Smooth muscle cell (in vitro differentiated cells): ENCODE data around the gene PWWP3B. TPM values are rescaled to one million over a fixed set of nuclear protein-coding genes. Genes with fewer than 3 reads are reported as not detected.

Experiments used
- DNase-seq: peaks from one replicate; lab custom pipeline; 2025; ENCODE audit not compliant: unreplicated experiment; lab: John Stamatoyannopoulos, UW
- H2AFZ ChIP-seq: fragments of 200-600 bp; sonication (generic); 2 replicates; pipeline ENCODE4 v1.6.0; 2016; ENCODE audit warnings: antibody characterized with exemption, low read depth, mild to moderate bottlenecking
- H3F3A ChIP-seq: fragments of 200-600 bp; sonication (generic); 2 replicates; pipeline ENCODE4 v1.6.0; 2017; ENCODE audit warnings: antibody characterized with exemption, low read depth
- H3K27ac ChIP-seq: fragments of 200-600 bp; sonication (generic); 2 replicates; pipeline ENCODE4 v1.5.1; 2016; ENCODE audit warnings: low read depth, mild to moderate bottlenecking
- H3K27me3 ChIP-seq: fragments of 200-600 bp; sonication (generic); 2 replicates; pipeline ENCODE4 v1.6.1; 2016; ENCODE audit warnings: low read depth, mild to moderate bottlenecking
- H3K36me3 ChIP-seq: fragments of 200-600 bp; sonication (generic); 2 replicates; pipeline ENCODE4 v1.5.1; 2016; ENCODE audit warnings: low read depth
- H3K4me1 ChIP-seq: fragments of 200-600 bp; sonication (generic); 2 replicates; pipeline ENCODE4 v1.5.1; 2016; ENCODE audit warnings: low read depth
- H3K4me2 ChIP-seq: fragments of 200-600 bp; sonication (generic); 2 replicates; pipeline ENCODE4 v1.6.0; 2016; ENCODE audit warnings: mild to moderate bottlenecking
- H3K4me3 ChIP-seq: fragments of 200-600 bp; sonication (generic); 2 replicates; pipeline ENCODE4 v1.5.1; 2016; ENCODE audit warnings: mild to moderate bottlenecking
- H3K79me2 ChIP-seq: fragments of 200-600 bp; sonication (generic); 2 replicates; pipeline ENCODE4 v1.6.0; 2016; ENCODE audit warnings: low read depth, mild to moderate bottlenecking
- H3K9ac ChIP-seq: fragments of 200-600 bp; sonication (generic); 2 replicates; pipeline ENCODE4 v1.6.0; 2016; ENCODE audit warnings: low read depth
- H3K9me3 ChIP-seq: fragments of 200-600 bp; sonication (generic); replicated peaks from 2 replicates; pipeline ENCODE4 v1.5.1; 2016; ENCODE audit warnings: low read depth
- H4K20me1 ChIP-seq: fragments of 200-600 bp; sonication (generic); 2 replicates; pipeline ENCODE4 v1.6.0; 2016; ENCODE audit warnings: low read depth
- WGBS: methylation state at CpG from one replicate; pipeline ENCODE4 v1.1.7; 2016; ENCODE audit warnings: low lambda C conversion rate; 5-methylcytosine and 5-hydroxymethylcytosine counted together
- polyA plus RNA-seq: library from polyadenylated mRNA; unstranded; fragments of >200 nt; fragmentation: Nextera tagmentation; extraction: Ambion mirVana; gene quantifications from 2 replicates; pipeline ENCODE4 v1.2.1, GENCODE V29; 2016
- total RNA-seq: library from RNA; depleted of rRNA; stranded (reverse); fragments of >200 nt; gene quantifications from 2 replicates; pipeline ENCODE4 v1.2.3, GENCODE V29; 2014
- TF ChIP-seq, protein P1 (sequence below): fragments of 200-600 bp; sonication (generic); IDR thresholded peaks from 2 replicates; pipeline ENCODE4 v1.5.1; 2017; ENCODE audit warnings: borderline replicate concordance, mild to moderate bottlenecking, antibody characterized with exemption; ENCODE audit not compliant: insufficient read depth, poor library complexity, severe bottlenecking

The PWWP3B gene
- 4.4 and 7.3 TPM in 2 replicates for total RNA-seq
- polyA plus RNA-seq = 0.46 and 1.2 TPM in 2 replicates

DNA sequence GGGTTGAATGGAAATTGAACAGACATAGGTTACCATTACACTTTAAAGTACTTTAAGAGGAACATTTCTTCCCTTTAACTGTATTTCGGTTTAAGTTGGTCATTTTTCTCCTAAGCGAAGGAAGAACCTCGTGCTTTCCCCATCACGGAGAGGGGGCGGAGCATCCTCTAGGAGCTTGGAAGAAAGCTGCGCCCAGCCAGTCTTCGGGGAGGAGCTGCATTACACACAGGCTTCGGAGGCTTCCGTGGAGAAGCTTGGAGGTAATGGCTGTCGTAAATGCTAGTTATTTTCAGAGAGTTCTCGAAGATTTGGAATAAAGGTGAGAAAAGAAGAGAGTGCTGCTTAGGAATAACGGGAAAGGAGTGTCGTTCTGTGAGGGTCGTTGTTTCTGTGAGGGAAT lies at the start of gene PWWP3B:
PWWP3B (plus strand) TSS at position 199 of the 400 bp plus-strand sequence. CDS start 37,128 bp downstream, outside the sequence.
- H3K79me2 ChIP-seq = no peaks in the 10 kb centered on the region
- H3K36me3 ChIP-seq = no peaks in the 10 kb centered on the region
- no peak for DNase-seq
- no peaks in the 10 kb centered on the region for H3K27me3 ChIP-seq
- H3K9ac ChIP-seq = peak within 1 kb of the TSS; percentile 1
- H2AFZ ChIP-seq = peak within 1 kb of the TSS; percentile 28
- H3K4me2 ChIP-seq = peak within 1 kb of the TSS; percentile 46
- WGBS = 44% methylated on average over 14 of the region's 14 CpGs
- H3K27ac ChIP-seq = no peak within 1 kb of the TSS
- H3K4me3 ChIP-seq = peak within 1 kb of the TSS; percentile 39
- TF ChIP-seq, protein P1, sequence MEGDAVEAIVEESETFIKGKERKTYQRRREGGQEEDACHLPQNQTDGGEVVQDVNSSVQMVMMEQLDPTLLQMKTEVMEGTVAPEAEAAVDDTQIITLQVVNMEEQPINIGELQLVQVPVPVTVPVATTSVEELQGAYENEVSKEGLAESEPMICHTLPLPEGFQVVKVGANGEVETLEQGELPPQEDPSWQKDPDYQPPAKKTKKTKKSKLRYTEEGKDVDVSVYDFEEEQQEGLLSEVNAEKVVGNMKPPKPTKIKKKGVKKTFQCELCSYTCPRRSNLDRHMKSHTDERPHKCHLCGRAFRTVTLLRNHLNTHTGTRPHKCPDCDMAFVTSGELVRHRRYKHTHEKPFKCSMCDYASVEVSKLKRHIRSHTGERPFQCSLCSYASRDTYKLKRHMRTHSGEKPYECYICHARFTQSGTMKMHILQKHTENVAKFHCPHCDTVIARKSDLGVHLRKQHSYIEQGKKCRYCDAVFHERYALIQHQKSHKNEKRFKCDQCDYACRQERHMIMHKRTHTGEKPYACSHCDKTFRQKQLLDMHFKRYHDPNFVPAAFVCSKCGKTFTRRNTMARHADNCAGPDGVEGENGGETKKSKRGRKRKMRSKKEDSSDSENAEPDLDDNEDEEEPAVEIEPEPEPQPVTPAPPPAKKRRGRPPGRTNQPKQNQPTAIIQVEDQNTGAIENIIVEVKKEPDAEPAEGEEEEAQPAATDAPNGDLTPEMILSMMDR = no peak
- H3F3A ChIP-seq = no peaks in the 10 kb centered on the region
- no peaks in the 10 kb centered on the region for H3K4me1 ChIP-seq
- no peaks in the 10 kb centered on the region for H3K9me3 ChIP-seq
- H4K20me1 ChIP-seq = no peaks in the 10 kb centered on the region

DNA sequence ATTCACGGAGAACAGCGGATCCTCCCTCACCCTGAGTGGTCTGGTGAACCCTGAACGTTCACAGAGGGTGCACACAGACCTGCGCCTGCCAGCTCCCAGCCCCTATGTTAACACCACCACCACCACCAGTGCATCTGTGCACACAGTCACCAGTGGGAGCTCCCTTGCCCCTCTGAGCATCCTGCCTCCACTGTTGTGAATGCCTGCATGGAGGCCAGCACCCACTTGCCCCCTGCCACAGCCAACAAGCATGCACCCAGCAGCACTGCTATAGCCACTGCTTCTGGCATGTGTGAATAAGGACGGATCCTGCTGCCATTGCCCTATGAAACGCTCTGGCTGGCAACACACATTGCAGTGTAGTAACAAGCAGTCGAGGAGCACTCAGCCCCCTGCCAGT lies 29.1 kb upstream of the PWWP3B start:
- Histone ChIP-seq H3K36me3 (no peaks in the 10 kb centered on the region), H3K27ac (no peak overlapping the region), H3K9me3 (no peaks in the 10 kb centered on the region), H2AFZ (no peak overlapping the region), H3K4me3 (no peak overlapping the region), H3K27me3 (no peaks in the 10 kb centered on the region), H3F3A (no peaks in the 10 kb centered on the region), H3K9ac (no peak overlapping the region), H3K4me2 (no peak overlapping the region), H3K4me1 (no peaks in the 10 kb centered on the region), H3K79me2 (no peaks in the 10 kb centered on the region), H4K20me1 (no peaks in the 10 kb centered on the region)
- DNase-seq = no peak
- TF ChIP-seq, protein P1 = no peak
- WGBS = 77% methylated on average over 7 of the region's 7 CpGs

DNA sequence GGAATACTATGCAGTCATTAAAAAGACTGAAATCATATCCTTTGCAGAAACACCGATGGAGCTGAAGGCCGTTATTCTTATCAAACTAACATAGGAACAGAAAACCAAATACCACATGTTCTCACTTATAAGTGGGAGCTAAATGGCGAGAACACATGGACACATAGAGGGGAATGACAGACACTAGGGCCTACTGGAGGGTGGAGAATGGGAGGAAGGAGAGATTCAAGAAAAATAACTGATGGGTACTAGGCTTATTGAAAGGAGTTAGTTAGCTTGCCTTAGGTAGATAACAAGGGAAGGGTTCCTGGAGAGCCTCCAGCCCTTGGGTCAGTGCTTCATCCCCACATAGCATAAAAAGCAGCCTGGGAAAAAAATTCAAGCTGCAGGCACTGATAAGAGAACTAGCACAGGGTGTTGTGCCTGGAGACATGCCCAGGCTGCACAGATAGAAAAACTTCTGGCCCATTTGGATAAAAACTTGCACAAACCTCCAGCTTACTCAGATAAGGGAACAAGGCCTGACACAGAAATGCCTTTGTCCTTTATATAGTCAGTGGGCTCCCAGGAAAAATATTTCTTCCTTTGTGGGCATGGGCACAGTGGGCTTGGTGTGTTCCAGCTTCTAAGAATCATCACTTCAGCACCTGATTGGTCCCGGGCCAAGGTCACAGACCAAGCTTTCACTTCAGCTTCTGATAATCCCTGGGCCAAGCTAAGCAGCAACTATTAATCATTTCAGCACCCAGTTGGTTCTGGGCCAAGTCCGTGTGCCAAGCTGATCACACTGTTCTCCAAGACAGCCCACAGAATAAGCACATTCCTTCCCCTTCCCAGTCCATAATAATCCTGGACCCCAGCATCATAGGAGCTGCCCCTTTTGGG lies 23.1 kb upstream of the PWWP3B start:
- H3K27ac ChIP-seq = no peak overlapping the region
- no peaks in the 10 kb centered on the region for H3K4me1 ChIP-seq
- no peak overlapping the region for H2AFZ ChIP-seq
- no peaks in the 10 kb centered on the region for H3K9me3 ChIP-seq
- H3K27me3 ChIP-seq = no peaks in the 10 kb centered on the region
- no peak for DNase-seq
- no peaks in the 10 kb centered on the region for H3K36me3 ChIP-seq
- TF ChIP-seq, protein P1 = no peak
- H3K9ac ChIP-seq = no peak overlapping the region
- H3K4me2 ChIP-seq = no peak overlapping the region
- H4K20me1 ChIP-seq = no peaks in the 10 kb centered on the region
- 69% methylated on average over 5 of the region's 5 CpGs for WGBS
- no peaks in the 10 kb centered on the region for H3K79me2 ChIP-seq
- no peaks in the 10 kb centered on the region for H3F3A ChIP-seq
- H3K4me3 ChIP-seq = no peak overlapping the region

DNA sequence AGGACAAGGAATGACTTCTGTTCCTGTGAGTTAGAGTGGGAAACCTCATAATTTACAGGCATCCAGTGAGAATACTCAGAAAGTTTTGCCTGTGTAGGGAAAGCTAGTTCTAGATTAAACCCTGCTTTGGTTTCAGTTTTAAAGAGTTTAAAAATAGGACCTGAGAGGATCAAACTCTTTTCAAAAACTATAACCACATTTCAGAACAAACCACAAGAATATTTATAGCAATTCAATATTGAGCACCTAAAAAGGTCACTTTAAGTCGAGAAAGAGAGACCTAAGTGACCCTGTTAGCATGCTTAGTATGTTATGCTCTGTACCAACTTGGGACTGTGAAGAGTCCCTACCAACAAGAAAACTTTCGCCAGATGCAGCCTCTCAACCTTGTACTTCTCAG lies 17.4 kb upstream of the PWWP3B start:
- H3K9me3 ChIP-seq = no peaks in the 10 kb centered on the region
- no peaks in the 10 kb centered on the region for H3K36me3 ChIP-seq
- H3K9ac ChIP-seq = no peak overlapping the region
- no peak overlapping the region for H3K27ac ChIP-seq
- H3K4me1 ChIP-seq = no peaks in the 10 kb centered on the region
- TF ChIP-seq, protein P1 = no peak
- H3K4me2 ChIP-seq = no peak overlapping the region
- H2AFZ ChIP-seq = no peak overlapping the region
- H3K79me2 ChIP-seq = no peaks in the 10 kb centered on the region
- no peak overlapping the region for H3K4me3 ChIP-seq
- no peak for DNase-seq
- H4K20me1 ChIP-seq = no peaks in the 10 kb centered on the region
- no peaks in the 10 kb centered on the region for H3K27me3 ChIP-seq
- H3F3A ChIP-seq = no peaks in the 10 kb centered on the region
- 52% methylated on average over 2 of the region's 2 CpGs for WGBS
